PC-3 (cell line): ENCODE data around the gene CCDC158. TPM values are rescaled to one million over a fixed set of nuclear protein-coding genes. Genes with fewer than 3 reads are reported as not detected.

Experiments used
- ATAC-seq: fragments of 200-7000 bp; cut with Tn5 transposase; 2 replicates; pipeline ENCODE4 v1.9.1; 2020; ENCODE audit warnings: mild to moderate bottlenecking, moderate library complexity
- BruUV-seq: library from RNA; stranded (reverse); fragments of 400-500 nt; replicated peaks from 2 replicates; lab custom pipeline; 2021; lab: Mats Ljungman, UMichigan
- CTCF ChIA-PET: fragments of 300-600 bp; sonication (Branson Sonifier 250); formaldehyde crosslinking; loops from one replicate; lab custom pipeline; 2022; ENCODE audit warnings: antibody characterized with exemption; lab: Charles Lee
- POLR2A ChIA-PET: fragments of 300-600 bp; sonication (Branson Sonifier 250); formaldehyde crosslinking; loops from one replicate; lab custom pipeline; 2022; ENCODE audit warnings: antibody characterized with exemption; ENCODE audit not compliant: unreplicated experiment; lab: Charles Lee
- DNase-seq: peaks from one replicate; pipeline ENCODE4 v3.0.0-alpha.2; 2015
- H2AFZ ChIP-seq: fragments of 300-600 bp; sonication (generic); 2 replicates; pipeline ENCODE4 v1.6.0; 2016; ENCODE audit warnings: antibody characterized with exemption, low read length
- H3F3A ChIP-seq: fragments of 300-600 bp; sonication (generic); one replicate; pipeline ENCODE4 v1.6.0; 2017; ENCODE audit warnings: antibody characterized with exemption, low read length, control low read depth, mild to moderate bottlenecking; ENCODE audit not compliant: unreplicated experiment
- H3K27ac ChIP-seq: fragments of 300-600 bp; sonication (generic); 2 replicates; pipeline ENCODE4 v1.5.1; 2016; ENCODE audit warnings: mild to moderate bottlenecking, low read length
- H3K27me3 ChIP-seq: fragments of 300-600 bp; sonication (generic); 2 replicates; pipeline ENCODE4 v1.6.1; 2016; ENCODE audit warnings: low read length, mixed read lengths
- H3K36me3 ChIP-seq: fragments of 300-600 bp; sonication (generic); 2 replicates; pipeline ENCODE4 v1.6.1; 2016; ENCODE audit warnings: low read depth, mixed run types, low read length, mixed read lengths
- H3K4me1 ChIP-seq: fragments of 300-600 bp; sonication (generic); 2 replicates; pipeline ENCODE4 v1.5.1; 2016; ENCODE audit warnings: low read length; ENCODE audit not compliant: insufficient read depth
- H3K4me2 ChIP-seq: fragments of 300-600 bp; sonication (generic); 2 replicates; pipeline ENCODE4 v1.6.0; 2016; ENCODE audit warnings: low read length
- H3K4me3 ChIP-seq: fragments of 300-600 bp; sonication (generic); 2 replicates; pipeline ENCODE4 v1.5.1; 2016; ENCODE audit warnings: mild to moderate bottlenecking, low read length, mixed read lengths
- H3K79me2 ChIP-seq: fragments of 300-600 bp; sonication (generic); 2 replicates; pipeline ENCODE4 v1.6.1; 2017; ENCODE audit warnings: low read length, mixed read lengths
- H3K9ac ChIP-seq: fragments of 300-600 bp; sonication (generic); 2 replicates; pipeline ENCODE4 v1.6.0; 2016; ENCODE audit warnings: mild to moderate bottlenecking, low read length
- H3K9me2 ChIP-seq: fragments of 300-600 bp; sonication (generic); replicated peaks from 2 replicates; pipeline ENCODE4 v1.6.1; 2016; ENCODE audit warnings: mixed run types, low read length, mixed read lengths
- H3K9me3 ChIP-seq: fragments of 300-600 bp; sonication (generic); 2 replicates; pipeline ENCODE4 v1.6.1; 2016; ENCODE audit warnings: low read length, mixed read lengths
- H4K20me1 ChIP-seq: fragments of 300-600 bp; sonication (generic); 2 replicates; pipeline ENCODE4 v1.6.1; 2016; ENCODE audit warnings: low read length, mixed read lengths
- EZH2 ChIP-seq: fragments of 300-600 bp; sonication (generic); IDR thresholded peaks from one replicate; pipeline ENCODE4 v1.6.1; 2017; ENCODE audit warnings: antibody characterized with exemption, mild to moderate bottlenecking, low read length; ENCODE audit not compliant: unreplicated experiment
- EZH2phosphoT487 ChIP-seq: fragments of 300-600 bp; sonication (generic); IDR thresholded peaks from 2 replicates; pipeline ENCODE4 v1.6.1; 2018; ENCODE audit warnings: mild to moderate bottlenecking, antibody characterized with exemption, low read length, borderline replicate concordance
- intact Hi-C: fragments of 100-400 bp; cut with micrococcal nuclease; formaldehyde crosslinking; loops from 2 replicates; pipeline ENCODE4 v1.9.0; 2023
- total RNA-seq: library from RNA; depleted of rRNA; stranded (reverse); fragments of >200 nt; gene quantifications from 2 replicates; pipeline ENCODE4 v1.2.3, GENCODE V29; 2014
- TF ChIP-seq, protein P1 (sequence below): fragments of 300-600 bp; sonication (generic); conservative IDR thresholded peaks from 2 replicates; pipeline ENCODE4 v1.5.1; 2017; ENCODE audit warnings: antibody characterized with exemption, low read depth, mild to moderate bottlenecking, low read length

The CCDC158 gene
- total RNA-seq, 1 experiment from 2014 or later, result not detected

DNA sequence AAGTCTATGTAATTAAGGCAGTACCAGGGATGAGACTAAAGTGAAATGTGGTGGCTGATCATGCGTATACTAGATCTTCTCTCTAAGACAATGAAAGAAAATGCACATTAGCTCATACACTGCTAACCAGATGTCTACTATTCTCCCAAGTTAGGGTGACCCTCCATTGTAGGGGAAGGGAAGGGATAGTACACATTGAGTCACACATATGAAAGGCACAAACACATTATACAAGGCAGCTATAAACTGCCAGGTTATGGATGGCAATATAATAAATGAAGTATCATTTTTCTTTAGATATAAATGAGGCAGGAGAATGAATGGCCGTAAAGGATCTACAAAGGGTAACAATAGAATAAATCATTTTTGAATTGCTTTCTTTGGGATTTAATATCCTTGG lies 18.6 kb upstream of the CCDC158 start:
- intact Hi-C loops, result no loop called here
- Histone ChIP-seq H3K36me3 (no peaks in the 10 kb centered on the region), H4K20me1 (no peaks in the 10 kb centered on the region), H3K9me3 (no peaks in the 10 kb centered on the region), H3K4me3 (no peak overlapping the region), H3K79me2 (no peaks in the 10 kb centered on the region), H3K9me2 (no peaks in the 10 kb centered on the region), H3K4me1 (0 out of 2 replicates have a peak, but pooled peaks cover 3% of the 10 kb centered on the region), H3K27me3 (no peaks in the 10 kb centered on the region), H3K27ac (no peak overlapping the region), H3F3A (no peaks in the 10 kb centered on the region), H3K9ac (no peak overlapping the region), H2AFZ (no peak overlapping the region), H3K4me2 (no peak overlapping the region)
- ATAC-seq (no peak), DNase-seq (no peak)
- ChIA-PET POLR2A (no interaction called here), CTCF (no interaction called here)
- BruUV-seq, result no TSS peak
- TF ChIP-seq EZH2phosphoT487, result no peak
- TF ChIP-seq, protein P1, sequence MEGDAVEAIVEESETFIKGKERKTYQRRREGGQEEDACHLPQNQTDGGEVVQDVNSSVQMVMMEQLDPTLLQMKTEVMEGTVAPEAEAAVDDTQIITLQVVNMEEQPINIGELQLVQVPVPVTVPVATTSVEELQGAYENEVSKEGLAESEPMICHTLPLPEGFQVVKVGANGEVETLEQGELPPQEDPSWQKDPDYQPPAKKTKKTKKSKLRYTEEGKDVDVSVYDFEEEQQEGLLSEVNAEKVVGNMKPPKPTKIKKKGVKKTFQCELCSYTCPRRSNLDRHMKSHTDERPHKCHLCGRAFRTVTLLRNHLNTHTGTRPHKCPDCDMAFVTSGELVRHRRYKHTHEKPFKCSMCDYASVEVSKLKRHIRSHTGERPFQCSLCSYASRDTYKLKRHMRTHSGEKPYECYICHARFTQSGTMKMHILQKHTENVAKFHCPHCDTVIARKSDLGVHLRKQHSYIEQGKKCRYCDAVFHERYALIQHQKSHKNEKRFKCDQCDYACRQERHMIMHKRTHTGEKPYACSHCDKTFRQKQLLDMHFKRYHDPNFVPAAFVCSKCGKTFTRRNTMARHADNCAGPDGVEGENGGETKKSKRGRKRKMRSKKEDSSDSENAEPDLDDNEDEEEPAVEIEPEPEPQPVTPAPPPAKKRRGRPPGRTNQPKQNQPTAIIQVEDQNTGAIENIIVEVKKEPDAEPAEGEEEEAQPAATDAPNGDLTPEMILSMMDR, result no peak
- TF ChIP-seq EZH2, result no peak

- Histone ChIP-seq H3F3A (no peaks in the 10 kb centered on the region), H3K36me3 (no peaks in the 10 kb centered on the region; the same call in 1 of the 2 replicates), H3K27ac (no peak overlapping the region), H3K9ac (no peak overlapping the region), H3K4me1 (0 out of 2 replicates have a peak, but pooled peaks cover 3% of the 10 kb centered on the region), H3K27me3 (no peaks in the 10 kb centered on the region), H3K9me3 (no peaks in the 10 kb centered on the region), H2AFZ (no peak overlapping the region), H3K9me2 (no peaks in the 10 kb centered on the region), H3K79me2 (no peaks in the 10 kb centered on the region), H3K4me2 (no peak overlapping the region), H4K20me1 (no peaks in the 10 kb centered on the region), H3K4me3 (no peak overlapping the region)
- ChIA-PET POLR2A (no interaction called here), CTCF (no interaction called here)
- intact Hi-C loops, result no loop called here
- DNase-seq (no peak), ATAC-seq (no peak)
- no TSS peak for BruUV-seq
- TF ChIP-seq EZH2phosphoT487 (no peak), EZH2 (no peak)
- TF ChIP-seq, protein P1, result no peak
Measured at GRCh38 chr4:76435528-76436319, 14.8 kb upstream of the CCDC158 start.

DNA sequence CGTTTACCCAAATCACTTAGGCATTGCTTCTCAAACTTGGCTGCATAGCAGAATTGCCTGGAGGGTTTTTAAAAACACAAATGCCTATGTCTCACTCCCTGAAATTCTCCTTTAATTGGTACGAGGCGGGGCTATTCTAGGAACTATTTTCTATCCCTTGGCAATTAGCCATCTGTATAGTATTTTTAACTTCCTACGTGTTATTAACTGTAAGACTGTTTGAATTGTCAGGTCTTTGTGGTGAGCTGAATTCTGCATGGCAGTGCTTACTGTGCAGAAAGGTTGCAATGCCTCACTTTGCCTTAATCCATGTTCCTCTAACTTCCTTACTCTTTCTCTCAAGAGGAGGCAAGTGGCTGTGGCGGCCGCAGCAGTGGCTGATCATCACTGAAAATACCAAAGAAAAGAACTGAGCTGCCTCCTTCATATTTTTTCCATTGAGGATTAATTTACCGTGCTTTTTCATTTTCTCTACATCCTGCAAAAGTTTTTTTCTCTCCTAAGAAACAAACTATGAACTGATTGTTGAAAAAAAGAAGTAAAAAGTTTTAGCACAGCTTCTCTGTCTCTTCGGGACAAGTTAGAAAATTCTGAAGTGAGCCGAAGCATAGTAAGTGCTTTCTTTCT lies 14.1 kb upstream of the CCDC158 start, which contains the start of gene SHROOM3:
SHROOM3 (plus strand) TSS at position 329 of the 627 bp plus-strand sequence. CDS start 824 bp downstream, outside the sequence.
- Histone ChIP-seq H3K27ac (no peak within 1 kb of the TSS), H3K27me3 (no peaks in the 10 kb centered on the region), H3K9ac (no peak within 1 kb of the TSS), H2AFZ (no peak within 1 kb of the TSS), H3K79me2 (no peaks in the 10 kb centered on the region), H3K4me3 (no peak within 1 kb of the TSS), H3K9me3 (no peaks in the 10 kb centered on the region), H3K36me3 (no peaks in the 10 kb centered on the region; the same call in 1 of the 2 replicates), H3K9me2 (no peaks in the 10 kb centered on the region), H3K4me1 (0 out of 2 replicates have a peak, but pooled peaks cover 3% of the 10 kb centered on the region), H3F3A (no peaks in the 10 kb centered on the region), H3K4me2 (no peak within 1 kb of the TSS), H4K20me1 (no peaks in the 10 kb centered on the region)
- BruUV-seq, result no TSS peak
- ATAC-seq (no peak), DNase-seq (peak; percentile 35)
- CTCF ChIA-PET, result no interaction called here
- no peak for TF ChIP-seq EZH2
- TF ChIP-seq, protein P1, result no peak
- TF ChIP-seq EZH2phosphoT487, result no peak
- intact Hi-C loops, result loop anchor here (5.0 kb wide), 2 partner anchors 312 to 607 kb away; no protein-coding TSS in a partner anchor
- POLR2A ChIA-PET, result no interaction called here
